GM21619 (cell line): ENCODE measurements around the gene OR5K4.
"Not testable (repeated sequence)": the region's sequence is repeated elsewhere in the genome, so short reads cannot be mapped to it uniquely, and the experiment has no call there.

Experiments used
- ATAC-seq: cut with Tn5 transposase; IDR thresholded peaks from one replicate; pipeline ENCODE4 v1.9.1; 2021; ENCODE audit not compliant: unreplicated experiment

The OR5K4 gene

GRCh38 chr3:98371186-98371585 lies 17.5 kb downstream of the OR5K4 start:
- no peak for ATAC-seq

- no peak for ATAC-seq
These were observed 18.2 kb downstream of the OR5K4 start for GRCh38 chr3:98371853-98372252.

GRCh38 chr3:98372445-98372844 lies 18.8 kb downstream of the OR5K4 start:
- ATAC-seq, result no peak

- ATAC-seq, result no peak
These were observed 23.0 kb downstream of the OR5K4 start for GRCh38 chr3:98376631-98377030.

GRCh38 chr3:98388147-98388546 lies 34.5 kb downstream of the OR5K4 start:
- no peak for ATAC-seq

GRCh38 chr3:98390366-98390765 lies 36.7 kb downstream of the OR5K4 start, which contains the start of gene OR5K3:
TSS of gene OR5K3 (plus strand) at chr3:98390666. CDS start at chr3:98390666, 0 bp downstream.
- ATAC-seq, result no peak

- no peak for ATAC-seq
These were observed 41.4 kb downstream of the OR5K4 start for GRCh38 chr3:98395101-98395500.

GRCh38 chr3:98396482-98396881 lies 42.8 kb downstream of the OR5K4 start:
- ATAC-seq, result not testable (repeated sequence)

GRCh38 chr3:98398513-98398912 lies 44.9 kb downstream of the OR5K4 start:
- no peak for ATAC-seq

GRCh38 chr3:98402507-98402906 lies 48.9 kb downstream of the OR5K4 start:
- no peak for ATAC-seq

GRCh38 chr3:98404010-98404409 lies 50.4 kb downstream of the OR5K4 start:
- no peak for ATAC-seq
